Urothelium cell line (cell line): ENCODE results near the gene MED25.

ENCODE experiments used
- DNase-seq: peaks from one replicate; pipeline ENCODE4 v3.0.0; 2011; ENCODE audit warnings: low spot score, mixed read lengths
- FAIRE-seq: peaks from 2 replicates; lab custom pipeline; 2011; peaks lifted over from hg19 to GRCh38; lab: Jason Lieb, UNC

The MED25 gene

DNA sequence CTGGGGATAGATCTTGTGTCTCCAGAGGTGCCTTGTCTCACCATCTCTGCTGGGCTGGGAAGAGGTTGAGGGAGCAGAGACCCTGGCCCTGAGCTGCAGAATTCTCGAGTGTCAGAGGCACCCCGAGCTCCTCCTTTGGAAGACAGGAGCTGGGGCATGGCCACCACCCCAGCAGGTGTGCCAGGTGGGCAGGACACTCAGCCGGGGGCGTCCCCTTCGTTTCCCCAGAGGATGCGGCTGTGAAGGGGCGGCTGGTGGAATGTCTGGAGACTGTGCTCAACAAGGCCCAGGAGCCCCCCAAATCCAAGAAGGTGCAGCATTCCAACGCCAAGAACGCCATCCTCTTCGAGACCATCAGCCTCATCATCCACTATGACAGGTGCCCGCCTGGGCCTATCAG lies 19.5 kb upstream of the MED25 start:
- no peak for DNase-seq
- no peak for FAIRE-seq

DNA sequence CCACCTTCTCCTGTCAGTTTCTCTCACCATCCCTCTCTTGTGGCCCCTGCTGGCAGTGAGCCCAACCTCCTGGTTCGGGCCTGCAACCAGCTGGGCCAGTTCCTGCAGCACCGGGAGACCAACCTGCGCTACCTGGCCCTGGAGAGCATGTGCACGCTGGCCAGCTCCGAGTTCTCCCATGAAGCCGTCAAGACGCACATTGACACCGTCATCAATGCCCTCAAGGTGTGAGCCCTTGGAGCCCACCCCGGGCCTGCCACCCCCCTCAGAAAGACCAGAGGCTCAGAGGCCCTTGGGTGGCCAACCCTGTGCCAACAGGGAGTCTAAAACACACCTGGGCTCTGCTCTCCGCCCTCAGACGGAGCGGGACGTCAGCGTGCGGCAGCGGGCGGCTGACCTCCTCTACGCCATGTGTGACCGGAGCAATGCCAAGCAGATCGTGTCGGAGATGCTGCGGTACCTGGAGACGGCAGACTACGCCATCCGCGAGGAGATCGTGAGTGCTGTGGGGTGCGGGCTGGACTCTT lies 18.8 kb upstream of the MED25 start:
- DNase-seq, result no peak
- no peak for FAIRE-seq

DNA sequence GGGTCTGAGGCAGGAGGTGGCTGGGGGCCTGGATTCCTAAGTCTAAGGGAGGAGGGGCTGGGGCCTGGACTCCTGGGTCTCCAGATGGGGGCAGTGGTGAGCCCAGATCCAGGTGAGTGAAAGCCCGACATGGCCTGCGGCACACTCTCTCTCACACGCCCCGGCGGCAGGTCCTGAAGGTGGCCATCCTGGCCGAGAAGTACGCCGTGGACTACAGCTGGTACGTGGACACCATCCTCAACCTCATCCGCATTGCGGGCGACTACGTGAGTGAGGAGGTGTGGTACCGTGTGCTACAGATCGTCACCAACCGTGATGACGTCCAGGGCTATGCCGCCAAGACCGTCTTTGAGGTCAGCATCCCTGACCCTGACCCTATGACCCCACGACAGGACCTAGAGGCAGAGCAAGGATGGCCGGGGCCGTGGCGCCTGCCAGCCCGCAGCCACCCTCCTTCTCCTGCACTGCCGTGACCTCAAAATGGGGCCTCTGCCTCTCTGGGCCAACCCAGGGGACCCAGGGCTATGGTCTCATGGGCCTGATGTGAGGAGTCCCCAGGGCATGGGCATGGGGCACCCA lies 18.2 kb upstream of the MED25 start:
- DNase-seq (no peak), FAIRE-seq (peak; percentile 50)

DNA sequence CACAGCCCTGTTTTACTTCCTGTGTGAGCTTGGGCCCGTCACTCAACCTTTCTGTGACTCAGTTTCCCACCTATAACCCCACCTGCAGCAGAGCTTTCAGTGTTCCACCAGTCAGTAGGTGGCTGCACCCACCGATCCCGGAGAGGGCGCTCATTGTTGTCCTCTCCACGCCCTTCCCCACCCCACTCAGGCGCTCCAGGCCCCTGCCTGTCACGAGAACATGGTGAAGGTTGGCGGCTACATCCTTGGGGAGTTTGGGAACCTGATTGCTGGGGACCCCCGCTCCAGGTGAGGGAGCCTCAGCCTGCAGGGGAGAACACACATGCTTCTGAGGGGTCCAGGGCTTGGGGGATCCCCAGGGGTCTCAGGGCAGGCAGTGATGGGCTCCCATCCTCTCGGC lies 17.3 kb upstream of the MED25 start:
- FAIRE-seq (no peak), DNase-seq (no peak)

DNA sequence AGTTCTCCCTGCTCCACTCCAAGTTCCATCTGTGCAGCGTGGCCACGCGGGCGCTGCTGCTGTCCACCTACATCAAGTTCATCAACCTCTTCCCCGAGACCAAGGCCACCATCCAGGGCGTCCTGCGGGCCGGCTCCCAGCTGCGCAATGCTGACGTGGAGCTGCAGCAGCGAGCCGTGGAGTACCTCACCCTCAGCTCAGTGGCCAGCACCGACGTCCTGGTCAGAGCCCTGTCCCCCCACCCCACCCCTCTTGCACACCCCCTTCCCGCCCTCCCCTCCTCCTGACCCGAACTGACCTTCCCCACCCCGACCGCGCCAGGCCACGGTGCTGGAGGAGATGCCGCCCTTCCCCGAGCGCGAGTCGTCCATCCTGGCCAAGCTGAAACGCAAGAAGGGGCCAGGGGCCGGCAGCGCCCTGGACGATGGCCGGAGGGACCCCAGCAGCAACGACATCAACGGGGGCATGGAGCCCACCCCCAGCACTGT lies 16.6 kb upstream of the MED25 start:
- DNase-seq (no peak), FAIRE-seq (no peak)

DNA sequence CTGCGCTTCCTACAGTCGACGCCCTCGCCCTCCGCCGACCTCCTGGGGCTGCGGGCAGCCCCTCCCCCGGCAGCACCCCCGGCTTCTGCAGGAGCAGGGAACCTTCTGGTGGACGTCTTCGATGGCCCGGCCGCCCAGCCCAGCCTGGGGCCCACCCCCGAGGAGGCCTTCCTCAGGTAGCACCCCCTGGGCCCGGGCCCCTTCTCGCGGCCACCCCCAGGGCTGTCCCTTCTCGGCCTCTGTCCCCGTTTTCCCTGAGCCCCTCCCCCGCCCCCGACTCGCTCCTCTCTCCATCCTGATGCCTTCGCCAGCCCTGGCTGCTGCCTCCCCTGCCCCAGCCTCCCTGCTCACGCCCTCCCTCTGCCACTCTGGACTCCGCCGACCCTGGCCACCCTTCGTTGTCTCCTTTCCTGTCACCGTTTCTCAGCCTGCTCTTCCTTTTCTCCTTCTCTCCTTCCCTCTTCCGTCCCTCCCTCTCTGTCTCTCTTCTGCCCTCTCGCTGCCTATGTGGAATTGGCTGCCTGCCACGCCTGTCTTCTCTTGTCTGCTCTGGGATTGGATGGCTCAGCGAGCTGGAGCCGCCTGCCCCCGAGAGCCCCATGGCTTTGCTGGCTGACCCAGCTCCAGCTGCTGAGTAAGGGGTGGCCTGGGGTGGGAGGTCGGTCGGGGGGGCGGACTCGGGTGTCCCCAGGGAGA lies 16.0 kb upstream of the MED25 start:
- DNase-seq, result no peak
- FAIRE-seq, result no peak

DNA sequence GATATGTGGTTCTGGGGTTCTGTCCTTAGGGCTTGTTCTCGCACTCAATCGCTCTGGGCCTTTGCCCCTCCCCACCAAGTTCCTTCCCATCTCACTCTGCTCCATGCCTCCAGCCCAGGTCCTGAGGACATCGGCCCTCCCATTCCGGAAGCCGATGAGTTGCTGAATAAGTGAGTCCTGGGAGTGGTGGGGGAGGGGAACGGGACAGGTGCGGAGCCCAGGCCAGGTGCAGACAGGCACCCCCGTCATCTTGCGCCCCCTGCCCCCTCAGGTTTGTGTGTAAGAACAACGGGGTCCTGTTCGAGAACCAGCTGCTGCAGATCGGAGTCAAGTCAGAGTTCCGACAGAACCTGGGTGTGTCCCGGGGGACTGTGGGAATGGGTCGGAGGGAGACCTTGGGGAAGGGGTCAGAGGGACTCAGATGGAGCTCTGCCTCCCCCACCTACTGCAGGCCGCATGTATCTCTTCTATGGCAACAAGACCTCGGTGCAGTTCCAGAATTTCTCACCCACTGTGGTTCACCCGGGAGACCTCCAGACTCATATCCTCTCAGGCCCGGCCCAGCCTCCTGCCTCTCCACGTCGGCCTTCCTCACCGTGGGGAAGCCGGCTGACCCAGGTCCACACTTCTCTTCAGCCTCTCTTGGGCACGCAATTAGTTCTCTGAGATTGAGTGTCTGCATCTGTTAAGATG lies 15.1 kb upstream of the MED25 start:
- FAIRE-seq, result no peak
- DNase-seq, result no peak

DNA sequence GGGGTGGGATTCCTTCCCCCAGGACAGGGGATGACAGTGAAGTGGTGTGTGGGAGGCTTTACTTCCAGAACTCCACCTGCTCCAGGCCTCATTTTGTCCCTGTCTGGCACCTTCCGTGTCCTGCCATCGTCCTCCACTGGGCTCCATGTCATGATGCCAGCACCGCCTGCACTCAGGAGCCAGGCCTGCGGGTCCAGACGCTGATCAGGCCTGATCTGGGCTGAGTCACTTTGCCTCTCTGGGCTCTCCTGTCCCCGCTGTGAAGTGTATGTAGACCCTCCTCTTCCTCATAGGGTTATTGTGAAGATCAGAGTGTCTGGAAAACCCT lies 14.6 kb upstream of the MED25 start:
- FAIRE-seq (no peak), DNase-seq (no peak)

DNA sequence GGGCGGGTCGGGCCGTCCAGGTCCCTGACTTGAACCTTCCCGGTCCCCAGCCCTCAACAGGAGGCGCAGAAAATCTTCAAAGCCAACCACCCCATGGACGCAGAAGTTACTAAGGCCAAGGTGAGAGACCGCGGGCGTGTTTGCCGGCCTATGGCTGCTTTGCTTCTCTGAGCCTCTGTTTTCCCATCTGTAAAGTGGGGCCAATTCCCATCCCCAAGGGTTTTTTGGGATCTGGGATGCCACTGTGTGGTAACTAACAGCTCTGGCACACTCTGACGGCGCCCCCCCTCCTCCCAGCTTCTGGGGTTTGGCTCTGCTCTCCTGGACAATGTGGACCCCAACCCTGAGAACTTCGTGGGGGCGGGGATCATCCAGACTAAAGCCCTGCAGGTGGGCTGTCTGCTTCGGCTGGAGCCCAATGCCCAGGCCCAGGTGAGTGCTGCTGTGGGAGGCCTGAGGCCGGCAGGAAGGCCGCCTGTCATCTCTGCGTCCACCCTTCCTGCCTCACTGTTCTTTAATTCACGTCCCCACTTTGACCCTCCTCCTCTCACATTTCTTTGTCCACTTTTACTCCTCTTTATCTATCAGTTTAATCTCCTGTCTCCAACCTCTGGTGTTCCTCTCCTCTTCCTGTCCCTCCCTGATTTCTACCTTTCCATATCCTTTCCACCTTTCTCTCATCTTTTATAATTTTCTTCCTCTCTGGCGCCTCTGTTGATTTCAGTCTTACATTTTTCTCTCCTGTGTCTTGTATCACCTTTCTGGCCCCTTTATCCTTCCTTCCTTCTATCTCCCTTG lies 12.1 kb upstream of the MED25 start:
- DNase-seq (no peak), FAIRE-seq (no peak)

DNA sequence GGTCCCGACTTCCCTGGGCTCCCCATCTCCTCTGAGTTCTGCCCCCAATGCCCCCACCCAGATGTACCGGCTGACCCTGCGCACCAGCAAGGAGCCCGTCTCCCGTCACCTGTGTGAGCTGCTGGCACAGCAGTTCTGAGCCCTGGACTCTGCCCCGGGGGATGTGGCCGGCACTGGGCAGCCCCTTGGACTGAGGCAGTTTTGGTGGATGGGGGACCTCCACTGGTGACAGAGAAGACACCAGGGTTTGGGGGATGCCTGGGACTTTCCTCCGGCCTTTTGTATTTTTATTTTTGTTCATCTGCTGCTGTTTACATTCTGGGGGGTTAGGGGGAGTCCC lies 11.5 kb upstream of the MED25 start:
- DNase-seq (no peak), FAIRE-seq (no peak)

DNA sequence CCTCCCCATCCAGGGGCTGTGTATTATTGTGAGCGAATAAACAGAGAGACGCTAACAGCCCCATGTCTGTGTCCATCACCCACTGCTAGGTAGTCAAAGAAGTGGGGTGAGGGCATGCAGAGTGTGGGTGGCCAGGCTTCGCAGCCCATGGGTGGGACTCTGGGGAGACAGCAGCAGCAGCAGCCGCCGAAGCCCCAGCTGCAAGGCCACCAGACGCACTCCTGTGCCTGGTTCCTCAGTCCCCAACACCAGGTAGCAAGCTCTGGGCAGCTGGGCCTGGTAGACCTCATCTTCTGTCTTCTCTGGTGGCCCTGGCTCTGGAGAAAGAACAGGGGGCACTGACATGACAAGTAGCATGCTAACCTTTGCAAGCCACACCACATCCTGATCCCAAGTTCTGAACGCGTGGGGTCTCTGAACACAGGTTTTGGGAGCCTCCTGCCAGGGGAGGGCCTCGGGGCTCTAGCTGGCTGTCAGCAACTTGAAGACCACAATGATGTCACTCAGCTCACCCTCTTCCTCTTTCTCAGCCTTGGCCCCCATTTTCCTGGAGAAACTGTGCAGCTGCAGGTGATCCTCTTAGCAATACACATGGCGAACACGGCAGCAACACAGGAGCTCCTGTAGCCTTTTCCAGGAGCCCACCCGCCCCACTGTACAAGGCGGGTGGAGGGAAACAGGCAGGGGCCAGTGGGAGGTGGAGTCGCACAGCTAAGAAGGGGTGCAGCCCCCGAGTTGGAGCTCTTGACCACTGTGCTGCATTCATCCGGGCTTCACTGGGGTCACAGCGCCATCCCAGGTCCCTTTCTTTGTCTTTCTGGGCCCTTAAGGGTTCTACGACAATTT lies 10.8 kb upstream of the MED25 start:
- no peak for FAIRE-seq
- no peak for DNase-seq

DNA sequence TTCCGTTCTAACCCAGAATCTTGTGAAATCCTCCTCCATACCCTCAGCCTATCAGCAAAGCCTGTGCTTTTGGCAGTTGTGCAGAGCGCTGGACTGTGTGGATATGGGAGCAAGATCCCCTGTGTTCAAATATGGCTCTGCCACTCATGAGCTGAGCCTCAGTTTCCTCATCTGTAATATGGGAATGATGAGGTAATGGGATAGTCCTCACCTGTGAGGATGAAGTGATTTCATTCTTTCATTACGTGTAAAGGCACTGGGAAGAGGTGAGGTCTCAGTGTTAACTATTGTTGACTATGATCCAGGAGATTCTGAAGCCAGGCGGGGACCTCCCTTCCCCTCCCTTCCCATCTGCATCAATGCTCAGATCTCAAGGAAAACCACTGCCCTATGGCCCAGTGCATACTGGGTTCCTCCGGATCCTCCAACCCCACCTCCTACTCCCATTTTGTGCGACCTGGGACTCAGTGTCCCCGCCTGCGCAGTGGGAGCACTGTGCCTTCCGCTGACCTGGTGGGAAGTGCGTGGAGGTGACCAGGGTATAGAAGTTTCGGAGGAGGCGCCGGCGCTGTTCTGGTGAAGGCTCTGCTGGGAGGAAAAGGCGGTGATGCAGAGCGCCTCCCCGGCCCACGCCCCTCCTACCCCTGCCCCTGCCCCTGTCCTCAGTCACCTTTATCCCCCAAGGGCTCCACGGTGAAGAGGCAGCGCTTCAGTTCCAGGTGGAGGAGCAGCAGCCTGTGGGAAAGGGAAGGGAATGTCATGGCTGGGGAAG lies 10.0 kb upstream of the MED25 start:
- no peak for FAIRE-seq
- no peak for DNase-seq

DNA sequence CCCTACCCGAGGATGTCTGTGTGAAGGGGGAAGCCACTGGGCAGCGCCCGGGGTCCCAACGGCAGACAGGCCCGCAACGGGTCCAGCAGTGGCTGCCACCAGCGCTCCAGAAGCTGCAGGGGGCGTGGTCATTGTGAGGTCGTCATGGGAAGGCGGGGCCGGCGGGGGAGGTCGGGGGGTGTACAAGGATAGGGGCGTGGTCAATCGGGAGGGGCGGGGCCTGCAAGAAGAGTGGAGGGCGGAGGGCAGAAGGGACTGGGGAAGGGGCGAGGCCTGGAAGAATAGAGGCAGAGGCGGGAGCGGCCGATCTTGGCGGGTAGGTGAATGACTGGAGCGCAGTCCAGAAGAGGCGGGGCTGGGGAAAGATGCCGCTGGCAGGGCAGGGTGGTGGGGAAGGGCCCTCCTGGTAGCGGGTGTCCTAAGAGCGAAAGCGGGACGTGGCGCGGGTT lies 9.4 kb upstream of the MED25 start:
- no peak for FAIRE-seq
- peak; percentile 53 for DNase-seq

DNA sequence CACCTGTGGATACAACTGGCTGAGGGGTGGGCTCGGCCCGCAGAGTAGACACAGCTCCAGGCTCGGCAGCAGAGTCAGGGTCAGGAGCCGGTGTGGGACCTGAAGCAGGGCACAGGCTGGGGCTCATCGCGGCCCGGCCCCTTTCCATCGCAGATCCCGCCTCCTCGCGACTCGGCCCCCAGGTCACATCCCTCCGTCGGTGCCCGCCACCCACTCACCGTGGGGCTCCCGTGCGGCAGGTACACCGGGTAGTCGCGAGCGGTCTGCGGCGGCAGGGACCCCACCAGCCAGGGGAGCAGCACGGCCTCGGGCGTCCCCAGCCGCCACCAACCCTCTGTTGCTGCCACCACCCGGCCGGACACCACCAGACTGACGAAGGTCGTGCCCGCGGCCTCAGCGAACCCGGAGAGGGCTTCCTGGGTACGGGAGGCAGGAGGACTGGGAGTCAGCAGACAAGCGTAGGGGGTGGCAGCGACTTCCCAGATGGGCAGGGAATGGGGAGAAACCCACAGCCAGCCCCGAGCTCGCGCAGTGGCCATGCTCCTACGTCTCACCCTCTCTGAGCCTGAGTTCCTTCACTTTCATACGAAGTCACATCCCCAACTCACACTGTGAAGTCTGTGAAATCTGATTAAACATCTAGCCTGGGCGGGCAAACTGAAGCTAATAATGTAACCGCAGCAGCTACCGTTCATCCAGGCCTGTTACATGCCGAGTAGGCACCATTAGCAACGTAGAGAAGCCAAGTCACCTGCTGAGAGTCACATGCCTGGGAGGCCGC lies 8.7 kb upstream of the MED25 start:
- DNase-seq (no peak), FAIRE-seq (no peak)

DNA sequence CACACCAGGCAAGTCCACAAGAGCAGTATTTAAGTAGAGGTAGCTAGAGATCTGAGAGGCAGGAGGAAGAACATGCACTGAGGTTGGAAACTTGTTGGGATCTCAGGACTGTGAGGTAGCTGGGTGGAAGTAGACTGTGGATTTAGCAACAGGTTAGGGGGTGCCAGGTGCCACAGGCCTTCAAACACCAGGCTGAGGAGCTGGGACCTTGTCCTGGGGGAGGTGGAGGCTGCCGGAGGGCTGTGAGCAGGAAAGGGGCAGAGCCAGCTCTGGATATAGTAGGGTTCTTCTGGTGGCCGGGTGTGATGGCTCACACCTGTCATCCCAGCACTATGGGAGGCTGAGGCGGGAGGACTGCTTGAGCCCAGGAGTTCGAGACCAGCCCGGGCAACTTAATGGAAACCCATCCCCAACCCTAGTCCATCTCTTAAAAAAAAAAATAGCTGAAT lies 8.1 kb upstream of the MED25 start:
- FAIRE-seq (no peak), DNase-seq (no peak)

DNA sequence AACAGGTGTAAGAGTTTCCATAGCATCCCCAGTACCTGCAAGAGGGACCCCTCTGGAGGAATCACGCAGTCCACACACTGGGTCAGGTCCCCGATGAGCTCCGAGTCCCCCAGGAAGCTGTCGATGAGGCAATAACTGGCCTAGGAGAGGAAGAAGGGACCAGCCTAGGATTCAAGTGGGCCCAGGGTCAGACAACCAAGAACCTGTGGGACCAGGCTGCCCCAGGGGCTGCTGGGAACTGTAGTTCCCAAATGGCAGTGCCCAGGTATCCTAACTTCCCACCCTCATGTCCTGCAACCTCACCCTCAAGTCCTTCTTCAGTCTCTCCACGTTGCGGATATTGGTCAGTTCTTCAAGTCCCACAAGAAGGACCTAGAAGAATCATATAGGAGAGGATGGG lies 6.8 kb upstream of the MED25 start:
- DNase-seq, result no peak
- no peak for FAIRE-seq

DNA sequence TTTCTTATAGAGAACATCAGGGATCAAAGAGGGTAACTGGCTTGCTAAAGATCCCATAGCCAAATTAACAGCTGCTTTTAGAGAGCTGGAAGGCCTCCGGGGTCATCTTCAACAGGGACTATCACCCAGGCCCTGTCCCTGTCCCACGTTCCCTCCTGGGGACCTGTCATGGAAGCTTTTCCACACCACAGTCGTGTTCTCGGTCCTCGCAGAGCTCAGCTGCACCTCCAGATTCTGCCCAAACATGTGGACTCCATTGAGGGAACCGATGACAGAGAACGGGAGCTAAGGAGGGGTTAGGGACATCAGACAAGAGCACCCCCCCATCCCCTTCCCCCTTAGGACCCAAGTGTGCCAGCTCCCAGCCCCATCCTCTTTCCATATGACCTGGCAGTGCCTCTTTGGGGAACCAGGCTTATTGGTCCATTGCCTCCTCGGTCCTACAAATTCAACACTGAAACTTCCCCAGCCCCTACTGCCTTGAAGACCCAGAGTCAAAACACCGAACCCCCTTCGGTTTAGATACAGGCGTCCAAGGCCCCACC lies 5.6 kb upstream of the MED25 start:
- DNase-seq (no peak), FAIRE-seq (no peak)

DNA sequence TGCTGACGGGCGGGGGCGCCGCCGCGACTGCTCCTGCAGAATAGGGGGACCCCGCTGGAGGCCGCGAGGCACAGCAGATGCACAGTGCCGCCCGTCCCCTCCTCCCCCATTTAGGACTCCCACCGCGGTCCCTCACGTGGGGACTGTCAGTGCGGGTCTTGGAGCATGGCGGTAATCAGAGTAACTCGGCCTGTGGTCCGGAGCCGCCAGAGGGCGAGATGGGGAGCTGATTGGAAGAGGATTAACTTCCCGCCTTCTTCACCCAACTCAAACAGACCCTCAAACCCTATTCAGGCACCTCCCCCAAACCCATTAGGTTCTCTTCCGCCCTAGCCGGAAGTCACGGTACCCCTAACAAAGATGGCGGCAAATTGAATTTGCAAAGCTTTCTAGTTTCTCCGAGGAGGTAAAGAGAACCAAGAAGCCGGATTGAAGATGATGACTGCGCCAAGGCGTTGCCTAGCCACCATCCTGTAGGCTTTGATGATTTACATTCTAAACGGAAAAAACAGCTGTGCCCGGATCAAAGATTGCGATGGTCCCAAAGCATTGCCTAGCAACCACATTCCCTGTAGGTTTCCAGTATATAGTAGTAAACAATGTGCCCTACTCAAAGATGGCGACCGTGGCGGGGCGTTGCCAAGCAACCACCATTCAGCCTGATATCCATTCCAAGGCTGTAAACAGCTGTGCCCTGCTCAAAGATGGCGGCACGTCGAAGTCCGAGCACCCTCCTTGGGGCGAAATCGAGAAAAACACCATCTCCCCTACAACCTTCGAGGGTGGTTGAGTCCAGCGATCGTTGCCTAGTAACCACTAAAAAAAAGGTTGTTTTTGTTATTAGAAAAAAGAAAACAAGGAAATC lies 4.9 kb upstream of the MED25 start, which contains the start of gene FUZ:
Gene FUZ, minus strand, starts transcription at position 296 of the 865 bp plus-strand sequence. Its CDS starts 186 bp downstream, at position 110.
- peak; percentile 93 for DNase-seq
- FAIRE-seq, result peak; percentile 92
